ENCODE results near the gene ZKSCAN4.

GRCh38 chr6:28226460-28226859 lies 25.6 kb downstream of the ZKSCAN4 start:
- TF ChIP-seq CTCF (IDR thresholded peaks at IDR 0.05) (no peak), EP300 (IDR thresholded peaks at IDR 0.05) (no peak), POLR2AphosphoS5 (IDR thresholded peaks at IDR 0.05) (no peak), POLR2A (IDR thresholded peaks at IDR 0.05; ENCODE audit: low read depth) (no peak)
